Muscle of leg (tissue), 16 donors: ENCODE data around the gene SELENOW. TPM values are rescaled to one million over a fixed set of nuclear protein-coding genes. Genes with fewer than 3 reads are reported as not detected.

Experiments used
- DNase-seq: peaks from one replicate; pipeline ENCODE4 v3.0.0; 2013
- H3K27ac ChIP-seq: one replicate; pipeline ENCODE4 v1.5.1; 2013; ENCODE audit warnings: mild to moderate bottlenecking, low read length, control low read depth
- H3K27me3 ChIP-seq: one replicate; pipeline ENCODE4 v1.6.1; 2013; ENCODE audit warnings: low read length; ENCODE audit not compliant: control insufficient read depth, insufficient read depth
- H3K36me3 ChIP-seq: one replicate; pipeline ENCODE4 v1.6.1; 2013; ENCODE audit warnings: low read length; ENCODE audit not compliant: control insufficient read depth, insufficient read depth
- H3K4me1 ChIP-seq: one replicate; pipeline ENCODE4 v1.6.1; 2013; ENCODE audit warnings: low read length; ENCODE audit not compliant: control insufficient read depth, insufficient read depth
- H3K4me3 ChIP-seq: one replicate; pipeline ENCODE4 v1.5.1; 2013; ENCODE audit warnings: low read length, control low read depth
- H3K9me3 ChIP-seq: replicated peaks from 2 replicates; pipeline ENCODE4 v1.6.1; 2013; ENCODE audit warnings: low read depth, low read length; ENCODE audit not compliant: control insufficient read depth
- WGBS: methylation state at CpG from one replicate; pipeline ENCODE4 v1.1.5; 2013; ENCODE audit warnings: missing lambda C conversion rate; ENCODE audit not compliant: insufficient coverage; 5-methylcytosine and 5-hydroxymethylcytosine counted together
- long read RNA-seq, 11 donors: transcript quantifications; one replicate each; lab custom pipeline, GENCODE V29; 2026
- polyA plus RNA-seq, 8 donors: library from polyadenylated mRNA; unstranded; fragments of 120-200 nt; gene quantifications; one replicate each; pipeline versions ENCODE4 v1.2.1 to v1.2.3, GENCODE V29; 2013; ENCODE audit warnings: inconsistent platforms in 1 of 8, low replicate concordance in 1 of 8; ENCODE audit not compliant: insufficient read length in 8 of 8, insufficient read depth in 1 of 8
- total RNA-seq: library from RNA; stranded (reverse); fragments of 120-200 nt; gene quantifications from one replicate; pipeline ENCODE4 v1.2.4, GENCODE V29; 2013

The SELENOW gene
- total RNA-seq (1,360 TPM), polyA plus RNA-seq (100 to 1,000 TPM; 688 to 988 (median 882) TPM)
- long read RNA-seq, donor 1, transcript SELENOW-210 (3 exons, 312 nt) = minor isoform, 5 of 290 reads
- long read RNA-seq, donor 1, transcript SELENOW-215 (1 exons, 2,503 nt) = minor isoform, 27 of 290 reads
- long read RNA-seq, donor 1, transcript SELENOW-206 (5 exons, 2,437 nt) = minor isoform, 11 of 290 reads
- long read RNA-seq, donor 1, transcript SELENOW-212 (6 exons, 888 nt) = major isoform, 208 of 290 reads
- long read RNA-seq, donor 1, partial matches to known transcripts = 9 of 290 reads
- long read RNA-seq, donor 1, other reads (novel, unspliced or antisense) = 19 of 290 reads
- long read RNA-seq, donor 2, transcript SELENOW-215 (1 exons, 2,503 nt) = minor isoform, 15 of 76 reads
- long read RNA-seq, donor 2, transcript SELENOW-212 (6 exons, 888 nt) = major isoform, 55 of 76 reads
- long read RNA-seq, donor 2, transcript SELENOW-206 (5 exons, 2,437 nt) = minor isoform, 5 of 76 reads
- long read RNA-seq, donor 2, partial matches to known transcripts = 0 of 76 reads
- long read RNA-seq, donor 2, other reads (novel, unspliced or antisense) = 0 of 76 reads
- long read RNA-seq, donor 3, transcript SELENOW-206 (5 exons, 2,437 nt) = minor isoform, 40 of 525 reads
- long read RNA-seq, donor 3, transcript SELENOW-215 (1 exons, 2,503 nt) = minor isoform, 51 of 525 reads
- long read RNA-seq, donor 3, transcript SELENOW-212 (6 exons, 888 nt) = major isoform, 394 of 525 reads
- long read RNA-seq, donor 3, transcript SELENOW-210 (3 exons, 312 nt) = minor isoform, 9 of 525 reads
- long read RNA-seq, donor 3, partial matches to known transcripts = 0 of 525 reads
- long read RNA-seq, donor 3, other reads (novel, unspliced or antisense) = 16 of 525 reads
- long read RNA-seq, donor 4, transcript SELENOW-212 (6 exons, 888 nt) = major isoform, 396 of 551 reads
- long read RNA-seq, donor 4, transcript SELENOW-215 (1 exons, 2,503 nt) = minor isoform, 79 of 551 reads
- long read RNA-seq, donor 4, transcript SELENOW-210 (3 exons, 312 nt) = minor isoform, 15 of 551 reads
- long read RNA-seq, donor 4, transcript SELENOW-206 (5 exons, 2,437 nt) = minor isoform, 27 of 551 reads
- long read RNA-seq, donor 4, partial matches to known transcripts = 0 of 551 reads
- long read RNA-seq, donor 4, other reads (novel, unspliced or antisense) = 15 of 551 reads
- long read RNA-seq, donor 5, transcript SELENOW-212 (6 exons, 888 nt) = major isoform, 924 of 1,344 reads
- long read RNA-seq, donor 5, transcript SELENOW-214 (4 exons, 674 nt) = minor isoform, 19 of 1,344 reads
- long read RNA-seq, donor 5, transcript SELENOW-215 (1 exons, 2,503 nt) = minor isoform, 60 of 1,344 reads
- long read RNA-seq, donor 5, transcript SELENOW-206 (5 exons, 2,437 nt) = minor isoform, 46 of 1,344 reads
- long read RNA-seq, donor 5, partial matches to known transcripts = 40 of 1,344 reads
- long read RNA-seq, donor 5, other reads (novel, unspliced or antisense) = 219 of 1,344 reads
- long read RNA-seq, donor 6, transcript SELENOW-215 (1 exons, 2,503 nt) = minor isoform, 176 of 1,955 reads
- long read RNA-seq, donor 6, transcript SELENOW-206 (5 exons, 2,437 nt) = minor isoform, 61 of 1,955 reads
- long read RNA-seq, donor 6, transcript SELENOW-212 (6 exons, 888 nt) = major isoform, 1,309 of 1,955 reads
- long read RNA-seq, donor 6, transcript SELENOW-214 (4 exons, 674 nt) = minor isoform, 25 of 1,955 reads
- long read RNA-seq, donor 6, partial matches to known transcripts = 31 of 1,955 reads
- long read RNA-seq, donor 6, other reads (novel, unspliced or antisense) = 302 of 1,955 reads
- long read RNA-seq, donor 7, transcript SELENOW-215 (1 exons, 2,503 nt) = minor isoform, 144 of 1,092 reads
- long read RNA-seq, donor 7, transcript SELENOW-206 (5 exons, 2,437 nt) = minor isoform, 42 of 1,092 reads
- long read RNA-seq, donor 7, transcript SELENOW-210 (3 exons, 312 nt) = minor isoform, 15 of 1,092 reads
- long read RNA-seq, donor 7, transcript SELENOW-212 (6 exons, 888 nt) = major isoform, 699 of 1,092 reads
- long read RNA-seq, donor 7, partial matches to known transcripts = 20 of 1,092 reads
- long read RNA-seq, donor 7, other reads (novel, unspliced or antisense) = 143 of 1,092 reads
- long read RNA-seq, donor 8, transcript SELENOW-206 (5 exons, 2,437 nt) = minor isoform, 11 of 703 reads
- long read RNA-seq, donor 8, transcript SELENOW-212 (6 exons, 888 nt) = major isoform, 375 of 703 reads
- long read RNA-seq, donor 8, transcript SELENOW-214 (4 exons, 674 nt) = minor isoform, 11 of 703 reads
- long read RNA-seq, donor 8, transcript SELENOW-215 (1 exons, 2,503 nt) = minor isoform, 156 of 703 reads
- long read RNA-seq, donor 8, partial matches to known transcripts = 28 of 703 reads
- long read RNA-seq, donor 8, other reads (novel, unspliced or antisense) = 103 of 703 reads
- long read RNA-seq, donor 9, transcript SELENOW-215 (1 exons, 2,503 nt) = minor isoform, 77 of 728 reads
- long read RNA-seq, donor 9, transcript SELENOW-212 (6 exons, 888 nt) = major isoform, 472 of 728 reads
- long read RNA-seq, donor 9, transcript SELENOW-206 (5 exons, 2,437 nt) = minor isoform, 29 of 728 reads
- long read RNA-seq, donor 9, transcript SELENOW-210 (3 exons, 312 nt) = minor isoform, 19 of 728 reads
- long read RNA-seq, donor 9, partial matches to known transcripts = 6 of 728 reads
- long read RNA-seq, donor 9, other reads (novel, unspliced or antisense) = 101 of 728 reads
- long read RNA-seq, donor 10, transcript SELENOW-214 (4 exons, 674 nt) = minor isoform, 15 of 1,193 reads
- long read RNA-seq, donor 10, transcript SELENOW-206 (5 exons, 2,437 nt) = minor isoform, 33 of 1,193 reads
- long read RNA-seq, donor 10, transcript SELENOW-212 (6 exons, 888 nt) = major isoform, 721 of 1,193 reads
- long read RNA-seq, donor 10, transcript SELENOW-215 (1 exons, 2,503 nt) = minor isoform, 193 of 1,193 reads
- long read RNA-seq, donor 10, partial matches to known transcripts = 28 of 1,193 reads
- long read RNA-seq, donor 10, other reads (novel, unspliced or antisense) = 166 of 1,193 reads
- long read RNA-seq, donor 11, transcript SELENOW-210 (3 exons, 312 nt) = minor isoform, 15 of 707 reads
- long read RNA-seq, donor 11, transcript SELENOW-206 (5 exons, 2,437 nt) = minor isoform, 22 of 707 reads
- long read RNA-seq, donor 11, transcript SELENOW-212 (6 exons, 888 nt) = major isoform, 461 of 707 reads
- long read RNA-seq, donor 11, transcript SELENOW-215 (1 exons, 2,503 nt) = minor isoform, 72 of 707 reads
- long read RNA-seq, donor 11, partial matches to known transcripts = 6 of 707 reads
- long read RNA-seq, donor 11, other reads (novel, unspliced or antisense) = 109 of 707 reads

- H3K9me3 ChIP-seq = no peaks in the 10 kb centered on the region
- no peaks in the 10 kb centered on the region for H3K27me3 ChIP-seq
- peak within 1 kb of the TSS; percentile 95 for H3K27ac ChIP-seq
- peaks cover 27% of the 10 kb centered on the region for H3K36me3 ChIP-seq
- peak within 1 kb of the TSS; percentile 98 for H3K4me3 ChIP-seq
- peak; percentile 87 for DNase-seq
- H3K4me1 ChIP-seq = peaks cover 34% of the 10 kb centered on the region
- under 1% methylated on average over 47 of the region's 65 CpGs for WGBS
These were observed at the start of gene SELENOW for GRCh38 chr19:47778049-47778953. Gene SELENOW (plus strand): TSS chr19:47778703. CDS start chr19:47778786, 83 bp downstream.

GRCh38 chr19:47729468-47729798 lies 49.1 kb upstream of the SELENOW start:
- DNase-seq = peak; percentile 66
- no peak overlapping the region for H3K4me3 ChIP-seq
- H3K4me1 ChIP-seq = peaks cover 19% of the 10 kb centered on the region
- H3K27me3 ChIP-seq = no peaks in the 10 kb centered on the region
- peaks cover 82% of the 10 kb centered on the region for H3K36me3 ChIP-seq
- peak overlapping the region; percentile 77 for H3K27ac ChIP-seq
- no peaks in the 10 kb centered on the region for H3K9me3 ChIP-seq
- 23% methylated on average over 7 of the region's 9 CpGs for WGBS

GRCh38 chr19:47729799-47730520 lies 48.5 kb upstream of the SELENOW start:
- Histone ChIP-seq H3K4me3 (no peak overlapping the region), H3K27ac (peak overlapping the region; percentile 77), H3K27me3 (no peaks in the 10 kb centered on the region), H3K36me3 (peaks cover 80% of the 10 kb centered on the region), H3K4me1 (peaks cover 19% of the 10 kb centered on the region), H3K9me3 (no peaks in the 10 kb centered on the region)
- 31% methylated on average over 21 of the region's 30 CpGs for WGBS
- DNase-seq = peak; percentile 58

- H3K27ac ChIP-seq = peak overlapping the region; percentile 35
- no peak overlapping the region for H3K4me3 ChIP-seq
- H3K9me3 ChIP-seq = no peaks in the 10 kb centered on the region
- H3K27me3 ChIP-seq = no peaks in the 10 kb centered on the region
- peaks cover 19% of the 10 kb centered on the region for H3K4me1 ChIP-seq
- no peak for DNase-seq
- peaks cover 81% of the 10 kb centered on the region for H3K36me3 ChIP-seq
- 92% methylated on average over 2 of the region's 8 CpGs for WGBS
These were observed 48.0 kb upstream of the SELENOW start for GRCh38 chr19:47730521-47730889.

- H3K27ac ChIP-seq = no peak overlapping the region
- peaks cover 78% of the 10 kb centered on the region for H3K36me3 ChIP-seq
- H3K4me1 ChIP-seq = peaks cover 19% of the 10 kb centered on the region
- H3K9me3 ChIP-seq = no peaks in the 10 kb centered on the region
- 91% methylated on average over 7 of the region's 8 CpGs for WGBS
- H3K4me3 ChIP-seq = no peak overlapping the region
- no peak for DNase-seq
- no peaks in the 10 kb centered on the region for H3K27me3 ChIP-seq
These were observed 47.6 kb upstream of the SELENOW start for GRCh38 chr19:47730910-47731309.

GRCh38 chr19:47735131-47735530 lies 43.4 kb upstream of the SELENOW start:
- peaks cover 79% of the 10 kb centered on the region for H3K36me3 ChIP-seq
- 73% methylated on average over 4 of the region's 4 CpGs for WGBS
- no peaks in the 10 kb centered on the region for H3K27me3 ChIP-seq
- peaks cover 3% of the 10 kb centered on the region for H3K4me1 ChIP-seq
- no peak for DNase-seq
- H3K9me3 ChIP-seq = no peaks in the 10 kb centered on the region
- no peak overlapping the region for H3K27ac ChIP-seq
- no peak overlapping the region for H3K4me3 ChIP-seq
